GM12878 (cell line): ENCODE measurements around the gene NCKAP5. TPM values are rescaled to one million over a fixed set of nuclear protein-coding genes. Genes with fewer than 3 reads are reported as not detected.

Experiments used
- NR2F1 ChIP-seq: fragments of 450-650 bp; conservative IDR thresholded peaks from 2 replicates; pipeline ENCODE4 v1.6.1; 2017; ENCODE audit warnings: mild to moderate bottlenecking
- STAT1 ChIP-seq: fragments of 450-650 bp; conservative IDR thresholded peaks from 2 replicates; pipeline ENCODE4 v1.6.1; 2014; ENCODE audit warnings: antibody characterized with exemption, mild to moderate bottlenecking
- STAT3 ChIP-seq: IDR thresholded peaks from 2 replicates; pipeline ENCODE4 v1.6.1; 2011; ENCODE audit warnings: low read depth, low read length, improper control_type of control experiment
- polyA plus RNA-seq, 11 experiments: library from polyadenylated mRNA; depleted of rRNA in 4 of 11; unstranded in 6 of 11; stranded (reverse) in 5 of 11; fragments of >200 nt; fragmentation: Nextera tagmentation in 4 of 11; fragmentation: Illumina TruSeq in 1 of 11; extraction: Ambion mirVana in 4 of 11; extraction: Trizol in 1 of 11; gene quantifications; 1 replicate in 1 of 11; 2 replicates in 10 of 11; pipeline versions ENCODE4 v1.2.1 to v1.2.3, GENCODE V29; 2011 to 2016; ENCODE audit warnings: inconsistent platforms in 2 of 11, missing spikeins in 2 of 11, low read depth in 1 of 11
- total RNA-seq, 4 experiments: library from RNA; depleted of rRNA in 3 of 4; stranded (reverse); fragments of >200 nt in 3 of 4; fragmentation: Illumina TruSeq in 1 of 4; extraction: Trizol in 1 of 4; gene quantifications; 2 replicates each; pipeline versions ENCODE4 v1.2.1 to v1.2.3, GENCODE V29; 2013 to 2021
- TF ChIP-seq, protein P1 (sequence below): fragments of 450-650 bp; IDR thresholded peaks from 2 replicates; pipeline ENCODE4 v1.6.1; 2017; ENCODE audit warnings: mild to moderate bottlenecking, moderate library complexity
- TF ChIP-seq, protein P2 (sequence below): fragments of 150-350 bp; IDR thresholded peaks from 2 replicates; pipeline ENCODE4 v1.6.1; 2014; ENCODE audit warnings: mild to moderate bottlenecking, low read depth, low read length
- TF ChIP-seq, protein P3 (sequence below): fragments of 450-650 bp; IDR thresholded peaks from 2 replicates; pipeline ENCODE4 v1.6.1; 2017; ENCODE audit warnings: mild to moderate bottlenecking

The NCKAP5 gene
- total and polyA plus RNA-seq, 10 of the 15 experiments (the other 5 are each of a cell fraction or from before 2014, with no cell fraction given) = 0.06 to 0.44 (median 0.16) TPM

DNA sequence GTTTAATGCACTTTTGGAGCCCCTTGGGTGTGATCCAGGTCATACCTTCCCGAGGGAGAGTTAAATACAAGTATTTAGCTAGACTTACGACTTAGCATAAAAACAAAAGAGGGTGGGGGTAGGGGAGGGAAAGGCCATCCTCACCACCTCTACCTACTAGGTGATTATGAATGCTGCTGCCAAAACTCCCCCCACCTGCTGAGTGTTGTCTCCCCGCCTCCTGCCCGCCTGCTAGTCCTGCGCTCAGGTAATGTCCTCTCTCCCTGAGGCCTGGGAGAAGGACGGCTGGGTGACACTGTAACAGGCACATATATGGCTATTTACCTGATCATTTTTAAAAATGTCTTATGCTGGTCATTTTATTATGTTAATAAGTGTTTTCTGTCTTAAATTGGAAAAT lies 3.0 kb upstream of the NCKAP5 start (continued):
- TF ChIP-seq, protein P1, sequence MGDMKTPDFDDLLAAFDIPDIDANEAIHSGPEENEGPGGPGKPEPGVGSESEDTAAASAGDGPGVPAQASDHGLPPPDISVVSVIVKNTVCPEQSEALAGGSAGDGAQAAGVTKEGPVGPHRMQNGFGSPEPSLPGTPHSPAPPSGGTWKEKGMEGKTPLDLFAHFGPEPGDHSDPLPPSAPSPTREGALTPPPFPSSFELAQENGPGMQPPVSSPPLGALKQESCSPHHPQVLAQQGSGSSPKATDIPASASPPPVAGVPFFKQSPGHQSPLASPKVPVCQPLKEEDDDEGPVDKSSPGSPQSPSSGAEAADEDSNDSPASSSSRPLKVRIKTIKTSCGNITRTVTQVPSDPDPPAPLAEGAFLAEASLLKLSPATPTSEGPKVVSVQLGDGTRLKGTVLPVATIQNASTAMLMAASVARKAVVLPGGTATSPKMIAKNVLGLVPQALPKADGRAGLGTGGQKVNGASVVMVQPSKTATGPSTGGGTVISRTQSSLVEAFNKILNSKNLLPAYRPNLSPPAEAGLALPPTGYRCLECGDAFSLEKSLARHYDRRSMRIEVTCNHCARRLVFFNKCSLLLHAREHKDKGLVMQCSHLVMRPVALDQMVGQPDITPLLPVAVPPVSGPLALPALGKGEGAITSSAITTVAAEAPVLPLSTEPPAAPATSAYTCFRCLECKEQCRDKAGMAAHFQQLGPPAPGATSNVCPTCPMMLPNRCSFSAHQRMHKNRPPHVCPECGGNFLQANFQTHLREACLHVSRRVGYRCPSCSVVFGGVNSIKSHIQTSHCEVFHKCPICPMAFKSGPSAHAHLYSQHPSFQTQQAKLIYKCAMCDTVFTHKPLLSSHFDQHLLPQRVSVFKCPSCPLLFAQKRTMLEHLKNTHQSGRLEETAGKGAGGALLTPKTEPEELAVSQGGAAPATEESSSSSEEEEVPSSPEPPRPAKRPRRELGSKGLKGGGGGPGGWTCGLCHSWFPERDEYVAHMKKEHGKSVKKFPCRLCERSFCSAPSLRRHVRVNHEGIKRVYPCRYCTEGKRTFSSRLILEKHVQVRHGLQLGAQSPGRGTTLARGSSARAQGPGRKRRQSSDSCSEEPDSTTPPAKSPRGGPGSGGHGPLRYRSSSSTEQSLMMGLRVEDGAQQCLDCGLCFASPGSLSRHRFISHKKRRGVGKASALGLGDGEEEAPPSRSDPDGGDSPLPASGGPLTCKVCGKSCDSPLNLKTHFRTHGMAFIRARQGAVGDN = no peak
- TF ChIP-seq, protein P2, sequence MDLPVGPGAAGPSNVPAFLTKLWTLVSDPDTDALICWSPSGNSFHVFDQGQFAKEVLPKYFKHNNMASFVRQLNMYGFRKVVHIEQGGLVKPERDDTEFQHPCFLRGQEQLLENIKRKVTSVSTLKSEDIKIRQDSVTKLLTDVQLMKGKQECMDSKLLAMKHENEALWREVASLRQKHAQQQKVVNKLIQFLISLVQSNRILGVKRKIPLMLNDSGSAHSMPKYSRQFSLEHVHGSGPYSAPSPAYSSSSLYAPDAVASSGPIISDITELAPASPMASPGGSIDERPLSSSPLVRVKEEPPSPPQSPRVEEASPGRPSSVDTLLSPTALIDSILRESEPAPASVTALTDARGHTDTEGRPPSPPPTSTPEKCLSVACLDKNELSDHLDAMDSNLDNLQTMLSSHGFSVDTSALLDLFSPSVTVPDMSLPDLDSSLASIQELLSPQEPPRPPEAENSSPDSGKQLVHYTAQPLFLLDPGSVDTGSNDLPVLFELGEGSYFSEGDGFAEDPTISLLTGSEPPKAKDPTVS = no peak
- no peak for TF ChIP-seq STAT3
- TF ChIP-seq STAT1 = no peak
- TF ChIP-seq NR2F1 = no peak
- TF ChIP-seq, protein P3, sequence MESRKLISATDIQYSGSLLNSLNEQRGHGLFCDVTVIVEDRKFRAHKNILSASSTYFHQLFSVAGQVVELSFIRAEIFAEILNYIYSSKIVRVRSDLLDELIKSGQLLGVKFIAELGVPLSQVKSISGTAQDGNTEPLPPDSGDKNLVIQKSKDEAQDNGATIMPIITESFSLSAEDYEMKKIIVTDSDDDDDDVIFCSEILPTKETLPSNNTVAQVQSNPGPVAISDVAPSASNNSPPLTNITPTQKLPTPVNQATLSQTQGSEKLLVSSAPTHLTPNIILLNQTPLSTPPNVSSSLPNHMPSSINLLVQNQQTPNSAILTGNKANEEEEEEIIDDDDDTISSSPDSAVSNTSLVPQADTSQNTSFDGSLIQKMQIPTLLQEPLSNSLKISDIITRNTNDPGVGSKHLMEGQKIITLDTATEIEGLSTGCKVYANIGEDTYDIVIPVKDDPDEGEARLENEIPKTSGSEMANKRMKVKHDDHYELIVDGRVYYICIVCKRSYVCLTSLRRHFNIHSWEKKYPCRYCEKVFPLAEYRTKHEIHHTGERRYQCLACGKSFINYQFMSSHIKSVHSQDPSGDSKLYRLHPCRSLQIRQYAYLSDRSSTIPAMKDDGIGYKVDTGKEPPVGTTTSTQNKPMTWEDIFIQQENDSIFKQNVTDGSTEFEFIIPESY = no peak
